ENCODE results near the gene HAPLN3.

The HAPLN3 gene

GRCh38 chr15:88909956-88910831 is 14.8 kb upstream of the HAPLN3 start:
- FAIRE-seq, result no peak

GRCh38 chr15:88908697-88909621 is 13.6 kb upstream of the HAPLN3 start:
- no peak for FAIRE-seq

- no peak for FAIRE-seq
Measured at GRCh38 chr15:88908123-88908522, 12.8 kb upstream of the HAPLN3 start.

- FAIRE-seq, result no peak
Measured at GRCh38 chr15:88907111-88907510, 11.8 kb upstream of the HAPLN3 start.

GRCh38 chr15:88906551-88906950 is 11.2 kb upstream of the HAPLN3 start:
- FAIRE-seq, result no peak

- no peak for FAIRE-seq
Measured at GRCh38 chr15:88906130-88906529, 10.8 kb upstream of the HAPLN3 start.

GRCh38 chr15:88905576-88905975 is 10.2 kb upstream of the HAPLN3 start:
- no peak for FAIRE-seq

GRCh38 chr15:88904624-88905327 is 9.4 kb upstream of the HAPLN3 start:
- no peak for FAIRE-seq

- FAIRE-seq, result no peak
Measured at GRCh38 chr15:88904257-88904623, 8.9 kb upstream of the HAPLN3 start.

- no peak for FAIRE-seq
Measured at GRCh38 chr15:88902846-88903245, 7.5 kb upstream of the HAPLN3 start.

GRCh38 chr15:88902221-88902835 is 7.0 kb upstream of the HAPLN3 start:
- no peak for FAIRE-seq

- FAIRE-seq, result no peak
Measured at GRCh38 chr15:88901508-88902220, 6.3 kb upstream of the HAPLN3 start.

GRCh38 chr15:88900982-88901418 is 5.7 kb upstream of the HAPLN3 start:
- FAIRE-seq, result no peak

- FAIRE-seq, result peak; percentile 11
Measured at GRCh38 chr15:88900309-88900981, 5.1 kb upstream of the HAPLN3 start.

GRCh38 chr15:88899251-88899650 is 3.9 kb upstream of the HAPLN3 start:
- FAIRE-seq, result no peak

GRCh38 chr15:88898736-88899135 is 3.4 kb upstream of the HAPLN3 start:
- FAIRE-seq, result no peak

- peak; percentile 21 for FAIRE-seq
Measured at GRCh38 chr15:88897456-88898194, 2.3 kb upstream of the HAPLN3 start.

GRCh38 chr15:88897142-88897455 is 1.8 kb upstream of the HAPLN3 start:
- no peak for FAIRE-seq

- no peak for FAIRE-seq
Measured at GRCh38 chr15:88896333-88897033, 1.1 kb upstream of the HAPLN3 start.

GRCh38 chr15:88894348-88894818 is 961 bp downstream of the HAPLN3 start:
- FAIRE-seq, result peak; percentile 50

All from G401.6 (cell line).